ENCODE data around the gene RABGGTA.

Gene RABGGTA

GRCh38 chr14:24298892-24299254 lies 27.5 kb upstream of the RABGGTA start:
- DNase-seq (ENCODE audit: low spot score), result no peak
- no peak for TF ChIP-seq CTCF (IDR thresholded peaks at IDR 0.05; ENCODE audit: extremely low read depth, missing control alignments)

GRCh38 chr14:24297190-24297964 lies 26.0 kb upstream of the RABGGTA start:
- DNase-seq (ENCODE audit: low spot score), result no peak

GRCh38 chr14:24296341-24297157 lies 25.2 kb upstream of the RABGGTA start:
- TF ChIP-seq CTCF (IDR thresholded peaks at IDR 0.05; ENCODE audit: extremely low read depth, missing control alignments), result peak; percentile 65
- DNase-seq (ENCODE audit: low spot score), result peak; percentile 84

More at GRCh38 chr14:24297190-24297964, 26.0 kb upstream of the RABGGTA start:
- no peak for TF ChIP-seq CTCF (IDR thresholded peaks at IDR 0.05; ENCODE audit: extremely low read depth, missing control alignments)

- TF ChIP-seq CTCF (IDR thresholded peaks at IDR 0.05; ENCODE audit: extremely low read depth, missing control alignments), result no peak
- no peak for DNase-seq (ENCODE audit: low spot score)
These were observed 22.1 kb upstream of the RABGGTA start for GRCh38 chr14:24293525-24293924.

- TF ChIP-seq CTCF (IDR thresholded peaks at IDR 0.05; ENCODE audit: extremely low read depth, missing control alignments), result no peak
- DNase-seq (ENCODE audit: low spot score), result no peak
These were observed 20.9 kb upstream of the RABGGTA start for GRCh38 chr14:24292118-24292807.

GRCh38 chr14:24291446-24292117 lies 20.2 kb upstream of the RABGGTA start:
- no peak for TF ChIP-seq CTCF (IDR thresholded peaks at IDR 0.05; ENCODE audit: extremely low read depth, missing control alignments)

More at GRCh38 chr14:24291446-24292117, 20.2 kb upstream of the RABGGTA start:
- no peak for DNase-seq (ENCODE audit: low spot score)

Measured in GM20000 (cell line).